WTC11 (cell line): ENCODE results near the gene NRXN3. TPM values are rescaled to one million over a fixed set of nuclear protein-coding genes. Genes with fewer than 3 reads are reported as not detected.

ENCODE experiments used
- ATAC-seq: fragments of 200-7000 bp; cut with Tn5 transposase; 2 replicates; pipeline ENCODE4 v1.10.0; 2021; ENCODE audit warnings: mild to moderate bottlenecking, moderate library complexity
- CTCF ChIA-PET: fragments of 300-600 bp; sonication (Branson Sonifier 250); formaldehyde crosslinking; loops from one replicate; lab custom pipeline; 2021; ENCODE audit warnings: antibody characterized with exemption; lab: Charles Lee
- POLR2A ChIA-PET: fragments of 350-600 bp; sonication (Branson Sonifier 250); formaldehyde crosslinking; loops from one replicate; lab custom pipeline; 2021; ENCODE audit warnings: antibody characterized with exemption; lab: Charles Lee
- DNase-seq: peaks from one replicate; pipeline ENCODE4 v3.0.0; 2021; ENCODE audit warnings: low spot score
- H3K27ac Mint-ChIP-seq: 2 replicates; pipeline ENCODE4 v1.8.0; 2021; ENCODE audit warnings: mixed read lengths
- H3K27me3 Mint-ChIP-seq: 2 replicates; pipeline ENCODE4 v1.8.0; 2021; ENCODE audit warnings: low read depth, mild to moderate bottlenecking, moderate library complexity, mixed read lengths
- H3K36me3 Mint-ChIP-seq: 2 replicates; pipeline ENCODE4 v1.8.0; 2021; ENCODE audit warnings: mixed read lengths
- H3K4me1 Mint-ChIP-seq: 2 replicates; pipeline ENCODE4 v1.8.0; 2022; ENCODE audit warnings: mixed read lengths
- H3K4me3 Mint-ChIP-seq: 2 replicates; pipeline ENCODE4 v1.8.0; 2021; ENCODE audit warnings: mild to moderate bottlenecking, moderate library complexity, mixed read lengths
- H3K9me3 Mint-ChIP-seq: 2 replicates; pipeline ENCODE4 v1.8.0; 2021; ENCODE audit warnings: mixed read lengths
- CBFB ChIP-seq: sonication (generic); formaldehyde crosslinking; IDR thresholded peaks from 2 replicates; pipeline ENCODE4 v1.8.1; 2022; ENCODE audit warnings: mild to moderate bottlenecking, low read depth, missing genetic modification reagents
- IRF2 ChIP-seq: sonication (generic); formaldehyde crosslinking; IDR thresholded peaks from 2 replicates; pipeline ENCODE4 v1.8.0; 2022; ENCODE audit warnings: low read depth, missing genetic modification reagents, borderline replicate concordance
- KAT7 ChIP-seq: sonication (generic); formaldehyde crosslinking; IDR thresholded peaks from 2 replicates; pipeline ENCODE4 v1.8.1; 2023; ENCODE audit warnings: missing genetic modification reagents, mild to moderate bottlenecking, borderline replicate concordance
- MYBL2 ChIP-seq: sonication (generic); formaldehyde crosslinking; IDR thresholded peaks from 2 replicates; pipeline ENCODE4 v1.8.1; 2023; ENCODE audit warnings: mild to moderate bottlenecking, moderate library complexity, missing genetic modification reagents
- NFYB ChIP-seq: sonication (generic); formaldehyde crosslinking; conservative IDR thresholded peaks from 2 replicates; pipeline ENCODE4 v1.8.0; 2022; ENCODE audit warnings: low read depth, missing genetic modification reagents
- NR2C2 ChIP-seq: sonication (generic); formaldehyde crosslinking; IDR thresholded peaks from 2 replicates; pipeline ENCODE4 v1.8.0; 2022; ENCODE audit warnings: mild to moderate bottlenecking, missing genetic modification reagents
- OVOL2 ChIP-seq: fragments of 250-450 bp; sonication (Bioruptor Pico); IDR thresholded peaks from 2 replicates; pipeline ENCODE4 v1.9.0; 2021; ENCODE audit warnings: mild to moderate bottlenecking, borderline replicate concordance
- RORB ChIP-seq: fragments of 250-450 bp; sonication (Bioruptor Pico); IDR thresholded peaks from 2 replicates; pipeline ENCODE4 v1.9.0; 2021; ENCODE audit warnings: mild to moderate bottlenecking
- SMAD4 ChIP-seq: sonication (generic); formaldehyde crosslinking; IDR thresholded peaks from 2 replicates; pipeline ENCODE4 v1.8.0; 2022; ENCODE audit warnings: mild to moderate bottlenecking, missing genetic modification reagents
- TP53 ChIP-seq: sonication (generic); formaldehyde crosslinking; IDR thresholded peaks from 2 replicates; pipeline ENCODE4 v1.8.1; 2023; ENCODE audit warnings: mild to moderate bottlenecking, missing genetic modification reagents
- ZNF232 ChIP-seq: sonication (generic); formaldehyde crosslinking; IDR thresholded peaks from 2 replicates; pipeline ENCODE4 v1.8.0; 2022; ENCODE audit warnings: mild to moderate bottlenecking, missing genetic modification reagents
- total RNA-seq: library from RNA; stranded (reverse); gene quantifications from 3 replicates; pipeline ENCODE4 v1.2.3, GENCODE V29; 2021
- TF ChIP-seq, protein P1 (sequence below): sonication (generic); formaldehyde crosslinking; IDR thresholded peaks from 2 replicates; pipeline ENCODE4 v1.8.0; 2022; ENCODE audit warnings: mild to moderate bottlenecking, missing genetic modification reagents
- TF ChIP-seq, protein P2 (sequence below): sonication (generic); formaldehyde crosslinking; IDR thresholded peaks from 2 replicates; pipeline ENCODE4 v1.8.1; 2022; ENCODE audit warnings: low read depth, missing genetic modification reagents, borderline replicate concordance
- TF ChIP-seq, protein P3 (sequence below): fragments of 250-450 bp; sonication (Bioruptor Pico); IDR thresholded peaks from 2 replicates; pipeline ENCODE4 v1.9.0; 2021; ENCODE audit warnings: mild to moderate bottlenecking, borderline replicate concordance
- TF ChIP-seq, protein P4 (sequence below): fragments of 250-450 bp; sonication (Bioruptor Pico); IDR thresholded peaks from 2 replicates; pipeline ENCODE4 v1.9.0; 2021; ENCODE audit warnings: mild to moderate bottlenecking
- TF ChIP-seq, protein P5 (sequence below): sonication (generic); formaldehyde crosslinking; IDR thresholded peaks from 2 replicates; pipeline ENCODE4 v1.8.0; 2022; ENCODE audit warnings: missing genetic modification reagents
- TF ChIP-seq, protein P6 (sequence below): sonication (generic); formaldehyde crosslinking; IDR thresholded peaks from 2 replicates; pipeline ENCODE4 v1.8.1; 2022; ENCODE audit warnings: low read depth, mild to moderate bottlenecking, moderate library complexity, missing genetic modification reagents, borderline replicate concordance
- TF ChIP-seq, protein P7 (sequence below): sonication (generic); formaldehyde crosslinking; IDR thresholded peaks from 2 replicates; pipeline ENCODE4 v1.8.1; 2023; ENCODE audit warnings: mild to moderate bottlenecking, missing genetic modification reagents

The NRXN3 gene
- total RNA-seq, 1 experiment from 2014 or later, result 3.0 TPM

DNA sequence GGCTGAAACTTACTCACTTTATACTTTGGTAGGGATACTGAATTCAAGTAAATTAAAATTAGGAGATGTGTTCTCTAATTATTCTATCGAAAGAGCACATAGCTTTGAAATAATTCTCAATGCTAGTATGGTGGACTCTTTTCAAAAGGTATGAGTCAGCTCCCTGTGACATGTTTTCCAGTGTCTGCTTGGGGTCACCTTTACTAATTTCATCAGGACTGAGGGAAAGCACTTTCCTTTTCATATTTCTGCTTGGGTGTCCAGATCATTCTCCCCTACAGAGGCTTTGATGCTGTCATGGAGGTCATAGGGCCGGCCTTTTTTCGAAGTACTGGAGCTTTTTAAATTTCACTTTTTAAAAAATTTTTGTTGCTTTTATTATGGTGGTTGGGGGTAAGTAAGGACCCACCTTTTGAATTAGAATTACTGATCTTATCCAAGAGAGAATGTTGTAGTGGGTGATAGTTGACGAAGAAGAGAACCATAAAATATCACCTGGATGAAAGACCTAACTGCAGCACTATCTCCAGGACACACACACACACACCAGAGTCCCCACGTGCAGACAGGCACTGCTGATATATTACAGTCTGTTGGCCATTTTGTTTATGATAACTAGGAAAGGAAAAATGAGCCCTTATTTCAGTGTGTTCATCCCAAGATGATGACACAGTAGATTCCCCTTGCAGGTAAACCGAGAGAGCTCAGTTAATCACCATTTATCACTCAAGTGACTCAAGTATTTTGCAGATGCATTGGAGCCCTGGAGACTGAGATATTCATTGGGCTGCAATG is 1482.5 kb downstream of the NRXN3 start (continued):
- no peak for TF ChIP-seq SMAD4 (CRISPR knock-in tag)
- TF ChIP-seq RORB (CRISPR knock-in tag), result no peak

DNA sequence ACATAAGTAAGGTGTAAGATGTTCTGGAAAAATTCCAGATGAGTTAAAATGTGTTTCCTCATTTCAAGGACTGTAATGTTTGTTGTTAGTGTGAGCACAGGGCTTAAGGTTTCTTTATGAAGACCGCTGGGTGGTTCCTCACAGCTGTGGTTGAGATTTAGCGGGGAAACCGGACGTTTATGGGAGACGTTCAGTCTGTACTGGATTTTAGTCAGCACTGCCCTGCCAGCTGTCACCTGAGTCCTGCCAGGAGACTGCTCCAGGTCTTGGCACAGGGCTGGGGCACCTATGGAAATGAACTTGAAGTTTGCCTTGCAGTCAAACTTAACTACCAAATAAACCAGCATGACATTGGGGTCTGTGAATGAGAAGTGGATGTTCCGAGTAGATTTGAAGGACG is 1485.9 kb downstream of the NRXN3 start:
- peaks cover 33% of the 10 kb centered on the region for H3K9me3 Mint-ChIP-seq
- ChIA-PET POLR2A (no interaction called here), CTCF (no interaction called here)
- no peak overlapping the region for H3K27ac Mint-ChIP-seq
- no peaks in the 10 kb centered on the region for H3K27me3 Mint-ChIP-seq
- DNase-seq (no peak), ATAC-seq (no peak)
- H3K4me1 Mint-ChIP-seq, result no peaks in the 10 kb centered on the region
- H3K36me3 Mint-ChIP-seq, result peaks cover 2% of the 10 kb centered on the region; the same call in 1 of the 2 replicates
- H3K4me3 Mint-ChIP-seq, result no peak overlapping the region
- TF ChIP-seq NFYB (CRISPR knock-in tag) (no peak), OVOL2 (CRISPR knock-in tag) (no peak), NR2C2 (no peak), MYBL2 (CRISPR knock-in tag) (no peak), KAT7 (CRISPR knock-in tag) (no peak), ZNF232 (CRISPR knock-in tag) (no peak), CBFB (no peak), TP53 (CRISPR knock-in tag) (no peak), IRF2 (no peak)
- TF ChIP-seq, protein P1, sequence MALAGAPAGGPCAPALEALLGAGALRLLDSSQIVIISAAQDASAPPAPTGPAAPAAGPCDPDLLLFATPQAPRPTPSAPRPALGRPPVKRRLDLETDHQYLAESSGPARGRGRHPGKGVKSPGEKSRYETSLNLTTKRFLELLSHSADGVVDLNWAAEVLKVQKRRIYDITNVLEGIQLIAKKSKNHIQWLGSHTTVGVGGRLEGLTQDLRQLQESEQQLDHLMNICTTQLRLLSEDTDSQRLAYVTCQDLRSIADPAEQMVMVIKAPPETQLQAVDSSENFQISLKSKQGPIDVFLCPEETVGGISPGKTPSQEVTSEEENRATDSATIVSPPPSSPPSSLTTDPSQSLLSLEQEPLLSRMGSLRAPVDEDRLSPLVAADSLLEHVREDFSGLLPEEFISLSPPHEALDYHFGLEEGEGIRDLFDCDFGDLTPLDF (CRISPR knock-in tag), result no peak
- TF ChIP-seq, protein P2, sequence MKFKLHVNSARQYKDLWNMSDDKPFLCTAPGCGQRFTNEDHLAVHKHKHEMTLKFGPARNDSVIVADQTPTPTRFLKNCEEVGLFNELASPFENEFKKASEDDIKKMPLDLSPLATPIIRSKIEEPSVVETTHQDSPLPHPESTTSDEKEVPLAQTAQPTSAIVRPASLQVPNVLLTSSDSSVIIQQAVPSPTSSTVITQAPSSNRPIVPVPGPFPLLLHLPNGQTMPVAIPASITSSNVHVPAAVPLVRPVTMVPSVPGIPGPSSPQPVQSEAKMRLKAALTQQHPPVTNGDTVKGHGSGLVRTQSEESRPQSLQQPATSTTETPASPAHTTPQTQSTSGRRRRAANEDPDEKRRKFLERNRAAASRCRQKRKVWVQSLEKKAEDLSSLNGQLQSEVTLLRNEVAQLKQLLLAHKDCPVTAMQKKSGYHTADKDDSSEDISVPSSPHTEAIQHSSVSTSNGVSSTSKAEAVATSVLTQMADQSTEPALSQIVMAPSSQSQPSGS (CRISPR knock-in tag), result no peak
- TF ChIP-seq, protein P3, sequence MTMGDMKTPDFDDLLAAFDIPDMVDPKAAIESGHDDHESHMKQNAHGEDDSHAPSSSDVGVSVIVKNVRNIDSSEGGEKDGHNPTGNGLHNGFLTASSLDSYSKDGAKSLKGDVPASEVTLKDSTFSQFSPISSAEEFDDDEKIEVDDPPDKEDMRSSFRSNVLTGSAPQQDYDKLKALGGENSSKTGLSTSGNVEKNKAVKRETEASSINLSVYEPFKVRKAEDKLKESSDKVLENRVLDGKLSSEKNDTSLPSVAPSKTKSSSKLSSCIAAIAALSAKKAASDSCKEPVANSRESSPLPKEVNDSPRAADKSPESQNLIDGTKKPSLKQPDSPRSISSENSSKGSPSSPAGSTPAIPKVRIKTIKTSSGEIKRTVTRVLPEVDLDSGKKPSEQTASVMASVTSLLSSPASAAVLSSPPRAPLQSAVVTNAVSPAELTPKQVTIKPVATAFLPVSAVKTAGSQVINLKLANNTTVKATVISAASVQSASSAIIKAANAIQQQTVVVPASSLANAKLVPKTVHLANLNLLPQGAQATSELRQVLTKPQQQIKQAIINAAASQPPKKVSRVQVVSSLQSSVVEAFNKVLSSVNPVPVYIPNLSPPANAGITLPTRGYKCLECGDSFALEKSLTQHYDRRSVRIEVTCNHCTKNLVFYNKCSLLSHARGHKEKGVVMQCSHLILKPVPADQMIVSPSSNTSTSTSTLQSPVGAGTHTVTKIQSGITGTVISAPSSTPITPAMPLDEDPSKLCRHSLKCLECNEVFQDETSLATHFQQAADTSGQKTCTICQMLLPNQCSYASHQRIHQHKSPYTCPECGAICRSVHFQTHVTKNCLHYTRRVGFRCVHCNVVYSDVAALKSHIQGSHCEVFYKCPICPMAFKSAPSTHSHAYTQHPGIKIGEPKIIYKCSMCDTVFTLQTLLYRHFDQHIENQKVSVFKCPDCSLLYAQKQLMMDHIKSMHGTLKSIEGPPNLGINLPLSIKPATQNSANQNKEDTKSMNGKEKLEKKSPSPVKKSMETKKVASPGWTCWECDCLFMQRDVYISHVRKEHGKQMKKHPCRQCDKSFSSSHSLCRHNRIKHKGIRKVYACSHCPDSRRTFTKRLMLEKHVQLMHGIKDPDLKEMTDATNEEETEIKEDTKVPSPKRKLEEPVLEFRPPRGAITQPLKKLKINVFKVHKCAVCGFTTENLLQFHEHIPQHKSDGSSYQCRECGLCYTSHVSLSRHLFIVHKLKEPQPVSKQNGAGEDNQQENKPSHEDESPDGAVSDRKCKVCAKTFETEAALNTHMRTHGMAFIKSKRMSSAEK (CRISPR knock-in tag), result no peak
- TF ChIP-seq, protein P4, sequence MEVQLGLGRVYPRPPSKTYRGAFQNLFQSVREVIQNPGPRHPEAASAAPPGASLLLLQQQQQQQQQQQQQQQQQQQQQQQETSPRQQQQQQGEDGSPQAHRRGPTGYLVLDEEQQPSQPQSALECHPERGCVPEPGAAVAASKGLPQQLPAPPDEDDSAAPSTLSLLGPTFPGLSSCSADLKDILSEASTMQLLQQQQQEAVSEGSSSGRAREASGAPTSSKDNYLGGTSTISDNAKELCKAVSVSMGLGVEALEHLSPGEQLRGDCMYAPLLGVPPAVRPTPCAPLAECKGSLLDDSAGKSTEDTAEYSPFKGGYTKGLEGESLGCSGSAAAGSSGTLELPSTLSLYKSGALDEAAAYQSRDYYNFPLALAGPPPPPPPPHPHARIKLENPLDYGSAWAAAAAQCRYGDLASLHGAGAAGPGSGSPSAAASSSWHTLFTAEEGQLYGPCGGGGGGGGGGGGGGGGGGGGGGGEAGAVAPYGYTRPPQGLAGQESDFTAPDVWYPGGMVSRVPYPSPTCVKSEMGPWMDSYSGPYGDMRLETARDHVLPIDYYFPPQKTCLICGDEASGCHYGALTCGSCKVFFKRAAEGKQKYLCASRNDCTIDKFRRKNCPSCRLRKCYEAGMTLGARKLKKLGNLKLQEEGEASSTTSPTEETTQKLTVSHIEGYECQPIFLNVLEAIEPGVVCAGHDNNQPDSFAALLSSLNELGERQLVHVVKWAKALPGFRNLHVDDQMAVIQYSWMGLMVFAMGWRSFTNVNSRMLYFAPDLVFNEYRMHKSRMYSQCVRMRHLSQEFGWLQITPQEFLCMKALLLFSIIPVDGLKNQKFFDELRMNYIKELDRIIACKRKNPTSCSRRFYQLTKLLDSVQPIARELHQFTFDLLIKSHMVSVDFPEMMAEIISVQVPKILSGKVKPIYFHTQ (CRISPR knock-in tag), result no peak
- TF ChIP-seq, protein P5, sequence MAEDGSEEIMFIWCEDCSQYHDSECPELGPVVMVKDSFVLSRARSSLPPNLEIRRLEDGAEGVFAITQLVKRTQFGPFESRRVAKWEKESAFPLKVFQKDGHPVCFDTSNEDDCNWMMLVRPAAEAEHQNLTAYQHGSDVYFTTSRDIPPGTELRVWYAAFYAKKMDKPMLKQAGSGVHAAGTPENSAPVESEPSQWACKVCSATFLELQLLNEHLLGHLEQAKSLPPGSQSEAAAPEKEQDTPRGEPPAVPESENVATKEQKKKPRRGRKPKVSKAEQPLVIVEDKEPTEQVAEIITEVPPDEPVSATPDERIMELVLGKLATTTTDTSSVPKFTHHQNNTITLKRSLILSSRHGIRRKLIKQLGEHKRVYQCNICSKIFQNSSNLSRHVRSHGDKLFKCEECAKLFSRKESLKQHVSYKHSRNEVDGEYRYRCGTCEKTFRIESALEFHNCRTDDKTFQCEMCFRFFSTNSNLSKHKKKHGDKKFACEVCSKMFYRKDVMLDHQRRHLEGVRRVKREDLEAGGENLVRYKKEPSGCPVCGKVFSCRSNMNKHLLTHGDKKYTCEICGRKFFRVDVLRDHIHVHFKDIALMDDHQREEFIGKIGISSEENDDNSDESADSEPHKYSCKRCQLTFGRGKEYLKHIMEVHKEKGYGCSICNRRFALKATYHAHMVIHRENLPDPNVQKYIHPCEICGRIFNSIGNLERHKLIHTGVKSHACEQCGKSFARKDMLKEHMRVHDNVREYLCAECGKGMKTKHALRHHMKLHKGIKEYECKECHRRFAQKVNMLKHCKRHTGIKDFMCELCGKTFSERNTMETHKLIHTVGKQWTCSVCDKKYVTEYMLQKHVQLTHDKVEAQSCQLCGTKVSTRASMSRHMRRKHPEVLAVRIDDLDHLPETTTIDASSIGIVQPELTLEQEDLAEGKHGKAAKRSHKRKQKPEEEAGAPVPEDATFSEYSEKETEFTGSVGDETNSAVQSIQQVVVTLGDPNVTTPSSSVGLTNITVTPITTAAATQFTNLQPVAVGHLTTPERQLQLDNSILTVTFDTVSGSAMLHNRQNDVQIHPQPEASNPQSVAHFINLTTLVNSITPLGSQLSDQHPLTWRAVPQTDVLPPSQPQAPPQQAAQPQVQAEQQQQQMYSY (CRISPR knock-in tag), result no peak
- TF ChIP-seq, protein P6, sequence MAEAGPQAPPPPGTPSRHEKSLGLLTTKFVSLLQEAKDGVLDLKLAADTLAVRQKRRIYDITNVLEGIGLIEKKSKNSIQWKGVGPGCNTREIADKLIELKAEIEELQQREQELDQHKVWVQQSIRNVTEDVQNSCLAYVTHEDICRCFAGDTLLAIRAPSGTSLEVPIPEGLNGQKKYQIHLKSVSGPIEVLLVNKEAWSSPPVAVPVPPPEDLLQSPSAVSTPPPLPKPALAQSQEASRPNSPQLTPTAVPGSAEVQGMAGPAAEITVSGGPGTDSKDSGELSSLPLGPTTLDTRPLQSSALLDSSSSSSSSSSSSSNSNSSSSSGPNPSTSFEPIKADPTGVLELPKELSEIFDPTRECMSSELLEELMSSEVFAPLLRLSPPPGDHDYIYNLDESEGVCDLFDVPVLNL (CRISPR knock-in tag), result no peak
- TF ChIP-seq, protein P7, sequence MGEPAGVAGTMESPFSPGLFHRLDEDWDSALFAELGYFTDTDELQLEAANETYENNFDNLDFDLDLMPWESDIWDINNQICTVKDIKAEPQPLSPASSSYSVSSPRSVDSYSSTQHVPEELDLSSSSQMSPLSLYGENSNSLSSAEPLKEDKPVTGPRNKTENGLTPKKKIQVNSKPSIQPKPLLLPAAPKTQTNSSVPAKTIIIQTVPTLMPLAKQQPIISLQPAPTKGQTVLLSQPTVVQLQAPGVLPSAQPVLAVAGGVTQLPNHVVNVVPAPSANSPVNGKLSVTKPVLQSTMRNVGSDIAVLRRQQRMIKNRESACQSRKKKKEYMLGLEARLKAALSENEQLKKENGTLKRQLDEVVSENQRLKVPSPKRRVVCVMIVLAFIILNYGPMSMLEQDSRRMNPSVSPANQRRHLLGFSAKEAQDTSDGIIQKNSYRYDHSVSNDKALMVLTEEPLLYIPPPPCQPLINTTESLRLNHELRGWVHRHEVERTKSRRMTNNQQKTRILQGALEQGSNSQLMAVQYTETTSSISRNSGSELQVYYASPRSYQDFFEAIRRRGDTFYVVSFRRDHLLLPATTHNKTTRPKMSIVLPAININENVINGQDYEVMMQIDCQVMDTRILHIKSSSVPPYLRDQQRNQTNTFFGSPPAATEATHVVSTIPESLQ, result no peak
